MCF 10A (cell line): ENCODE results near the gene MARK3. TPM values are rescaled to one million over a fixed set of nuclear protein-coding genes. Genes with fewer than 3 reads are reported as not detected.

ENCODE experiments used
- BruUV-seq: library from RNA; stranded (reverse); fragments of 400-500 nt; replicated peaks from 2 replicates; lab custom pipeline; 2021; lab: Mats Ljungman, UMichigan
- CTCF ChIA-PET: fragments of 300-600 bp; sonication (Branson Sonifier 250); formaldehyde crosslinking; extraction: SDS; loops from one replicate; lab custom pipeline; 2021; ENCODE audit warnings: antibody characterized with exemption, inconsistent platforms; lab: Yijun Ruan, JAX
- POLR2A ChIA-PET: fragments of 300-600, 350-650 bp; sonication (Branson Sonifier 250); formaldehyde crosslinking; extraction: SDS; loops from one replicate; lab custom pipeline; 2020; ENCODE audit warnings: antibody characterized with exemption, inconsistent platforms; lab: Yijun Ruan, JAX
- DNase-seq: peaks from one replicate; pipeline ENCODE4 v3.0.0-alpha.2; 2018; ENCODE audit not compliant: unreplicated experiment
- H3K27ac Mint-ChIP-seq: one replicate; pipeline ENCODE4 v1.8.0; 2022; ENCODE audit warnings: mild to moderate bottlenecking, low read depth, mixed read lengths; ENCODE audit not compliant: unreplicated experiment
- H3K27me3 Mint-ChIP-seq: one replicate; pipeline ENCODE4 v1.8.0; 2022; ENCODE audit warnings: mixed read lengths; ENCODE audit not compliant: insufficient read depth, unreplicated experiment
- H3K36me3 Mint-ChIP-seq: one replicate; pipeline ENCODE4 v1.8.0; 2022; ENCODE audit warnings: mild to moderate bottlenecking, moderate library complexity, mixed read lengths; ENCODE audit not compliant: insufficient read depth, unreplicated experiment
- H3K4me1 Mint-ChIP-seq: one replicate; pipeline ENCODE4 v1.8.0; 2022; ENCODE audit warnings: mixed read lengths; ENCODE audit not compliant: insufficient read depth, unreplicated experiment
- H3K4me3 Mint-ChIP-seq: one replicate; pipeline ENCODE4 v1.8.0; 2022; ENCODE audit warnings: mild to moderate bottlenecking, moderate library complexity, mixed read lengths; ENCODE audit not compliant: unreplicated experiment
- H3K9me3 Mint-ChIP-seq: one replicate; pipeline ENCODE4 v1.8.0; 2022; ENCODE audit warnings: mixed read lengths; ENCODE audit not compliant: unreplicated experiment
- CTCF ChIP-seq: fragments of 200-600 bp; IDR thresholded peaks from one replicate; pipeline ENCODE4 v1.8.0; 2022; ENCODE audit warnings: antibody characterized with exemption, mild to moderate bottlenecking; ENCODE audit not compliant: unreplicated experiment
- intact Hi-C: fragments of 100-400 bp; cut with micrococcal nuclease; formaldehyde crosslinking; loops from 2 replicates; pipeline ENCODE4 v1.14.1; 2022
- total RNA-seq: library from RNA; stranded (reverse); gene quantifications from 2 replicates; pipeline ENCODE4 v1.2.3, GENCODE V29; 2022

The MARK3 gene
- total RNA-seq, 1 experiment from 2014 or later, result 130 TPM

DNA sequence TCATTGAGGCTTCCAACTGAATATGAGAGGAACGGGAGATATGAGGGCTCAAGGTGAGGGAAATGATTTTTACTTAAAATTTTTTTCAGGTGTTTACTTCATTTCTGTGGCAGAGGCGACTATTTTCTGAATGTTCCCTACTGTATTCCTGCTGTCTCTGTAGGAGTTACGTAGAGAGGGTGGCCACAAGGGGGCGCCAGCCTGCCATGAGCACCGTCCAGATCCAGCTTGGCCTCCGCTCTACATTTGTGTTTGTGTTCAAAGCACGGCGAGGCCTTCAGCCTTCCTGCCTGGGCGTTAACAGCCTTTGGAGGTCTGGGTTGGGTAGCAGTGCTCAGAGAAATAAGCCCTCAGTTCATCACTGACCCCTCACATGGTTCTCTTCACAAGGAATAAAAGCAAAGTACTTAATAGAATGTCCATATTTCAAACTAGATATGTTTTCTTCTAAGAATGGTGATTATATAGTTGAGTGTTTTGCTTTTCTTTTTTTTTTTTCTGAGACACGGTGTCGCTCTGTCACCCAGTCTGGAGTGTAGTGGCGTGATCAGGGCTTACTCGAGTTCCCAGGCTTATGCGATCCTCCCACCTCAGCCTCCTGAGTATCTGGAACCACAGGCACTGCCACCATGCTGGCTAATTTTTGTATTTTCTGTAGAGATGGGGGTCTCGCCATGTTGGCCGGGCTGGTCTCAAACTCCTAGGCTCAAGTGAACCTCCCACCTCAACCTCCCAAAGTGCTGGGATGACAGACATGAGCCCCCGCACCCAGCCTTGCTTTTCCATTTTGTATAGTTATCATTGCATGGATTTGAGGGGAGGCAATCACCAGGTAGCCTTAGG is 115.2 kb downstream of the MARK3 start:
- no peaks in the 10 kb centered on the region for H3K9me3 Mint-ChIP-seq
- peaks cover 78% of the 10 kb centered on the region for H3K36me3 Mint-ChIP-seq
- peaks cover 8% of the 10 kb centered on the region for H3K4me1 Mint-ChIP-seq
- POLR2A ChIA-PET, result interaction anchor here (1.0 to 2.8 kb wide), 4 partner anchors 12 to 40 kb away, joined by 3 to 8 read pairs (median 8); no protein-coding TSS in a partner anchor
- no TSS peak for BruUV-seq
- DNase-seq, result peak; percentile 81
- no peaks in the 10 kb centered on the region for H3K27me3 Mint-ChIP-seq
- intact Hi-C loops, result loop anchor here (1.0 kb wide), 1 partner anchor 46 kb away; no protein-coding TSS in a partner anchor
- peak overlapping the region; percentile 51 for H3K27ac Mint-ChIP-seq
- H3K4me3 Mint-ChIP-seq, result no peak overlapping the region
- TF ChIP-seq CTCF, result peak; percentile 81
- CTCF ChIA-PET, result interaction anchor here (0.6 to 7.4 kb wide), 9 partner anchors 11 to 509 kb away, joined by 3 to 52 read pairs (median 4); partner anchors contain the start of gene CKB

GRCh38 chr14:103501041-103501870 is 116.0 kb downstream of the MARK3 start:
- Mint-ChIP-seq H3K27ac (peak overlapping the region; percentile 51), H3K27me3 (no peaks in the 10 kb centered on the region), H3K9me3 (no peaks in the 10 kb centered on the region), H3K4me1 (peaks cover 8% of the 10 kb centered on the region), H3K4me3 (no peak overlapping the region), H3K36me3 (peaks cover 78% of the 10 kb centered on the region)
- ChIA-PET POLR2A (interaction anchor here (0.8 kb wide), 1 partner anchor 9 kb away, joined by 3 read pairs; no protein-coding TSS in a partner anchor), CTCF (interaction anchor here (1.0 to 7.4 kb wide), 4 partner anchors 10 to 51 kb away, joined by 3 to 52 read pairs (median 4); no protein-coding TSS in a partner anchor)
- intact Hi-C loops, result no loop called here
- BruUV-seq, result no TSS peak
- TF ChIP-seq CTCF, result no peak
- no peak for DNase-seq

- peaks cover 82% of the 10 kb centered on the region for H3K36me3 Mint-ChIP-seq
- BruUV-seq, result no TSS peak
- CTCF ChIA-PET, result interaction anchor here (1.0 to 7.4 kb wide), 5 partner anchors 9 to 50 kb away, joined by 3 to 52 read pairs (median 4); no protein-coding TSS in a partner anchor
- no peak overlapping the region for H3K4me3 Mint-ChIP-seq
- H3K27me3 Mint-ChIP-seq, result no peaks in the 10 kb centered on the region
- H3K27ac Mint-ChIP-seq, result peak overlapping the region; percentile 51
- no peaks in the 10 kb centered on the region for H3K9me3 Mint-ChIP-seq
- intact Hi-C loops, result no loop called here
- POLR2A ChIA-PET, result interaction anchor here (0.8 to 1.2 kb wide), 3 partner anchors 10 to 49 kb away, joined by 3 to 5 read pairs (median 3); no protein-coding TSS in a partner anchor
- DNase-seq, result no peak
- peaks cover 8% of the 10 kb centered on the region for H3K4me1 Mint-ChIP-seq
- TF ChIP-seq CTCF, result no peak
These were observed 116.9 kb downstream of the MARK3 start for GRCh38 chr14:103501921-103502669.
